CD4-positive, alpha-beta T cell treated with Interferon alpha-2 for 1 hour (primary cell): Measurements from ENCODE around the gene COL20A1.
A peak's percentile ranks its signal among the peaks of the same experiment; 100 is the strongest.

Experiments
- DNase-seq, 2 donors: peaks; one replicate each; pipeline ENCODE4 v3.0.0-alpha.2; 2020 to 2022

COL20A1 gene

GRCh38 chr20:63279931-63280330 lies 13.1 kb upstream of the COL20A1 start:
- DNase-seq, result no peak

DNA sequence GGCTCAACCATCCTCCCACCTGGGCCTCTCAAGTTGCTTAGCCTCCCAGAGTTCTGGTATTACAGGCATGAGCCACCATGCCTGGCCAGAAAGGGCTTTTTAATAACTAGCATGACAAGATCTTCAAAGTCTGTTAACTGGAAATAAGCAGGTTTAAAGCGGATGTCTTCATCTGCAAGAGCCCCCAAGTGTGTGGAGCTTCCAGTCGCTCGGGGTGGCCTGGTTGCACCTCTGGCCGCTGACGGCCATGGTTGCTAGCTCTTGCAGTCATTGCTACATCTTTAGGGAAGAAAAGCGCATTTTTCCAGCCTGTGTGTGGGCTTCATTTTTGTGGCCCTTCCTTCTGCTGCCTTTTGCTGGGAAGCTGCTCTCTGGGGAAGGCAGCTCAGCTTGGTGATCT lies 12.6 kb upstream of the COL20A1 start:
- no peak for DNase-seq

- no peak for DNase-seq
These were observed 11.9 kb upstream of the COL20A1 start for GRCh38 chr20:63280929-63281545.

- DNase-seq, result no peak
These were observed 11.0 kb upstream of the COL20A1 start for GRCh38 chr20:63281742-63282665.

DNA sequence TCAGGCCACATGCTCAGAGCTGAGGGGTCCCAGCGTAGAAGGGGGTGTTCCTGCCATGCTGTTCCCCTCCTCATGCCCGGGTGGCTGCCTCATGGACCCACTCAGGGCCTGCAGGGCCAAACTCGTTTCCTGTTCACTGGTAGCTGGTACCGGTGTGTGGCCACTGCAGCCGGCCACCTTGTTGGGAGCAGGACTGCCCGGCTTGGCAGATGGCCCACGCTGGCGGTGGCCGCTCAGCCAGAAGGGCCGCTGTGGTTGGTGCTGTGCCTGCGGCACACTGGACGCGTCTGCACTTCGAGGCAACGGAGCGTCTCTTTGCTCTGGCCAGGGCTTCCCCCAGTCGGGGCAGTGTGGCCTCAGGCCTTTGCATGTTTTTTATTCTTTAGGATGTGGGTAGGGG lies 10.0 kb upstream of the COL20A1 start:
- DNase-seq, result no peak

DNA sequence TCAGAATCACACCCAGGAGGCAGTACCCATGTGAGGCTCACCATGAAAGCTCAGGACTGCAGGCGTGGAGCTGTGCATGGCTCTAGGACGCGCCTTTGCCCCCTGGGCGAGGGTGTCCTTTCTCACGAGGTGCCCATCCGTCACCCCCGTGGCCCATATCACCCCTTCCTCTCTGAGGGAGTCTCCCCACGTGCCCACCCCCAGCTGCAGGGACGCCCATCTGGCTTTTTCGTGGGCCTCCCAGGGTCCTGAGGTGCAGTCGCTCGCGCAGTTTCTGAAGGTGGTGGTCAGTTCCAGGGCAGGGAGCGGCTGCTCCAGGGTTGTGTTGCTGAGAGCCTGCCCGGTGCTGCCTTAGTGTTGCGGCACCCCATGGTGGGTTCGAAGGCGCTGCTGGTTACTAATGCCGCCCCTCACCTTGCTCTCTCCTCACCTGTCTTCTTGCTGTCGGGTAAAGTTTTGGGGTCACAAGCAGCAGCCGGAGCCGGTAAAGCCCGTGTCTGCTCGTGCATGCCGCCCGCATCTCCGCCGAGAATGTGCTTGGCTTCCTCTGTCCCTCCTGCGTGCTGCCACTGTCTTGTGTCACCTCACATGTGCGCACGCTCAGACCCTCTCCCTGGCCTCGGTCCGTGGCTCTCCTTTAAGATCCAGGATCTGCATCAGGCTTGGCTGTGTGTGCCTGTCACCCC lies 9.4 kb upstream of the COL20A1 start:
- no peak for DNase-seq

- DNase-seq, result peak in 1 of 2 donors; percentile 29
These were observed 8.9 kb upstream of the COL20A1 start for GRCh38 chr20:63284083-63284440.

GRCh38 chr20:63284544-63284949 lies 8.4 kb upstream of the COL20A1 start:
- no peak for DNase-seq

GRCh38 chr20:63284981-63285524 lies 7.9 kb upstream of the COL20A1 start:
- no peak for DNase-seq

DNA sequence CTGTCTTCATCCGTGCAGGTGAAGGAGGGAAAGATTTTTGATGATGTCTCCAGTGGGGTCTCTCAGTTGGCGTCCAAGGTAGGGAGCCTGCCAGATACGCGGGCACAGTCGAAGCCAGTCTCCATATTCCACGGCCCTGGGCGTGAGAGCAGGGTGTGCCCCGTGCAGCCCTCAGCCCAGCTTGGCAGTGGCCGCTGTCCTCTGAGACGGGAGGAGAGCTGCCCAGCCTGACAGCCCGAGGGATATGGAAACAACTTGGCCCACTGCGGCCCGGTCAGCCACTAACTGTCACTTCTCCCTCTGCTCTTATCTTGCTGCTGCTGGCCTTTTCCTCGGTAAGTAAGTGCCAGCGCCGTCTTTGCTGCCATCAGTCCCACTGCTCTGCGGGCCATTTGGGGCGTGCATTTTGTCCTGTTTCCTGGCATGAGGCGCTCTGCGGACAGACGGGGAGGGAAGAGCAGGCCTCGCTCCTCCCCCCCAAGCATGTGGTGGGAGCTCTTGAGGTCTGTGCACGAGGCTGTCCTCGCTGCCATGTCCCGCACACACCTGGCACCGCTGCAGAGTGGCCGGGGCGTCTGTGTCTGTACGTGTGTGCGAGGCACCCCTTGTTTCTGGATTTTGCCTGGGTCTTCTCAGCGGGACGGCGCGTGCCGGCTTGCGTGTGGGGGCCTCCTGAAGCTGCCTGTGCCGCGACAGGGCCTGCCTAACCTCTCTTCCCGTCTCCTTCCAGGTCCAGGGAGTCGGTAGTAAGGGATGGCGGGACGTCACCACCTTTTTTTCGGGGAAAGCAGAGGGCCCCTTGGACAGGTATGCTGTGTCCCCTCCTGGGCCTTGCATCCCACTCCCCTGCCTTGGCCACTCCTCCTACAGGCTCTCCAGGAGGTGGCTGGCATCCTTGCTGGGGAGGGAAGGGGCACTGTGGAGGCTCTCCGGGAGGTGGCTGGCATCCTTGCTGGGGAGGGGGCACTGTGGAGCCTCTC lies 7.1 kb upstream of the COL20A1 start:
- no peak for DNase-seq

GRCh38 chr20:63286781-63287696 lies 5.9 kb upstream of the COL20A1 start:
- DNase-seq, result no peak

DNA sequence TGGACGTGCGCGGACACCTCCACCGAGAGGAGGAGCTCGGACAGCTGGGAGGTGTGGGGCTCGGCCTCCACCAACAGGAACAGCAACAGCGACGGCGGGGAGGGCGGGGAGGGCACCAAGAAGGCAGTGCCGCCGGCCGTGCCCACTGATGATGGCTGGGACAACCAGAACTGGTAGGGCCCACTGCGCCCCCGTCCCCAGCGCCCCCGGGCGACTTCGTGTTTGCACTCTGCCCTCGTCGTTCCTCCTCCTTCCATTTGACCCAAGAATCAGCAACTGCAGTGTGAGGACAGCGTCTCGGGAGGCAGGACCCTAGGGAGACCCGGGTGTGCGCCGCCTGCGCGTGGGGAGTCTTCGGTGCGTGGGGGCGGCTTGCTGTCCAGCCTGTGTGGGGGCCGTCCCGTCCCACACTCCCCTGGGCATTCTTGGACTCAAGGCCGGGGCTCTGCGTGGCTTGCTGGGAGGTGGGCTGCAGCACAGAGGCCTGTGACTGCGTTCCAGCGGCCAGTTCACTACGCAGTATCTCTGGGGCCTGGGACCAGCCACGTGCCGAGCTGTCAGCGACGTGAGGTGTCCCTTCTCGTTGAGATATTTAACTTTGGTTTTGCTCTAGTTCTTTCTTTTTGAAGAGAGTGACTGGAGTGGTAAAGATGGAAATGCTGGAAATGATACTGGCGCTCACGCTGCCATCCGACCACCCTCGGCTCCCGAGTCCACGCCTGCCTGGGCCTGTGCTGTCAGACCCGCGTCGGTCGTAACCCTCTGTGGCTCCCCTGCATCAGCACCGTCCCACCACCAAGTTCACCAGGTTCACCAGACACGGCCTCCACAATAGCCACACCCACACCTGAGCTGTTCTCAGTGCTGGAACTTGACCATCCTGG lies 5.0 kb upstream of the COL20A1 start:
- no peak for DNase-seq

DNA sequence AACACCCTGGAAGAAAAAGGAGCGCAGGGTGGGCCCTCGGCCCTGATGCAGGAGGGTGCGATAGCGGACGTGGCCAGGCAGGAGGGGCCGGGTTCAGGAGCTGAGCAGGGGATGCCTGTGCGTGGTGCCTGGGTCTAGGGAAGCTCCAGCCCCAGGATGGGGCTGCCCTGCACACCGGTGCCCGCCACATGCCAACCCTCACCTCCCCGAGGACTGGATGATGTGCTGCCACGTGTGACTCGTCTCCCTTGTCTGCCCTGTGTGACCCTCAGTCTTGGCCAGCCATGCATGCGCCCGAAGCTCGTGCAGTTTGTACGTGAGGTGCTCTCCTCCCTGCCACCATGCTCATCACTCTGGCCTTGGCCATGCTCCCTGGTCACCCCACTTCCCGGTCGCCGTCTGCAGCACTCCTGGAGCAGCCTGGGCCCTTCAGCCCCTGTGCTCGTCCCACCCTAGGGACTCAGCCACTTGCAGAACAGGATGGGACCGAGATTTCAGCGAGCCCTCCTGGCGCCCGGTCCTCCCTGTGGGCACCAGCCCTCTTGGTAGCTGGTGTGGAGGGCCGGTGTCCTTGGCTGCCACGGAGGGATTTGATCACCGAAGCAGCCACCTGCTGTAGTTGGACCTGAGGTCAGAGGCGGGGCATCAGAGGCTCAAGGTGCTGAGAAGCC lies 4.3 kb upstream of the COL20A1 start:
- DNase-seq, result no peak

GRCh38 chr20:63289311-63290135 lies 3.5 kb upstream of the COL20A1 start:
- no peak for DNase-seq

DNA sequence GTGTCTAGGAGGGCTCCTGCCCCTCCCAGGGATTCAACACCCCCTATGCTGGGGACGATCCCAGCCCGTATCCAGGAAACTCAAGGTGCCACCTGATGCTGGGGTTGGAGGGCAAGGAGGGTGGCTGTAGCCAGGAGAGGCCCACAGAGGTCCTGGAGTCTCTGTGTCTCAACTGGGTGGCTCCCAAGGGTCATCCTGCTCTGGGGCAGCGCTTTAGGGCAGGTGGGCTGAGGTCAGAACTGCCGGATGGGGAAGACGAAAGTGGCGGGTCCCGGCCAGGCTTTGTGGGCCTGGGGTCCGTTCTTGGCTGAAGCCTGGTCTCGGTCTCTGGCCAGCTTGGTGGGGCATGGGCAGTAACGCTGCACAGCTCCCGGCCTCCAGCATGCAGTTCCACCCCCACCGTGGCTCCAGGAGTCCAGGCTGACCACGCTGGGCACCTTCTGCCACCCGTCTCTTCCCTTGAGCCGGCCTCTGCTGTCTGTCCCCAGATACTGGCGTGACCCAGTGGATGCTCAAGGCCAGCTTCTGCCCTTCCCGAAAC lies 2.8 kb upstream of the COL20A1 start:
- DNase-seq, result no peak

DNA sequence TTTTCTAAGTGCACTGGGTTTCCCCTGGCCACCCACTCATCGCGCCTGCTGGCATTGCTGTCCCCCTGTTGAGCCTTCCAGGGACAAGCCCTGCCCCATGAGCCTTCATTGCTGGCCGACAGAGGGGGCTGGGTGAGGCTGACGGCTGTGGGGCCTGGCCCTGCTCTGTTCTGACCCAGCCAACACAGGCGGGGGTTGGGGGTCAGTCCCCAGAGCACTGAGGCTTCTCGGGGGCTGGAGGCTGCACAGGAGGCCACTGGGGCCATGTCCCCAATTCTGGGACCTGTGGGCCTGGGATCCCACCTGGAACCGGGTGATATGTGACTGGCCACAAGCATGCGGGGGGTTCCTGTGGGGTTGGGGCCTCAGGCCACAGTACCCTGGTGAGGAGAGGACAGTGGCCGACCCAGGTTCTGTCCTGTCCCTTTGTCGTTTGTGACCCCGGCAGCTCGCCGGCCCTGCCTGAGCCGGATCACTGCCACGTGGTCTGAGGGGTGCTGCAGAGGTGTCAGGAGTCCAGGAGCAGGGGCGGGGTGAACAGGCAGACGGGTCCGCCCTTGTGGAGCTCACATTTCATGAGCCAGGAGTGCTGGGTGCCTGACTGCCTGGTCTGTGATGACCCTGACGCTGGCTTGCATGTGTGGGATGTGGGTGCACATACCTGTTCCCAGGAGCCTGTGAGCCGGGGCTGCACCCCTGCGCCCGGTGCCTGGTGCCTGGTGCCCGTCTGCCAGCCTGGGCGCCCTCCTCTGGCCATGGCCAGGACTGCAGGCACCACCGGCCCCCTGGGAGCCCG lies 2.1 kb upstream of the COL20A1 start:
- peak; percentile 41 to 60 for DNase-seq

DNA sequence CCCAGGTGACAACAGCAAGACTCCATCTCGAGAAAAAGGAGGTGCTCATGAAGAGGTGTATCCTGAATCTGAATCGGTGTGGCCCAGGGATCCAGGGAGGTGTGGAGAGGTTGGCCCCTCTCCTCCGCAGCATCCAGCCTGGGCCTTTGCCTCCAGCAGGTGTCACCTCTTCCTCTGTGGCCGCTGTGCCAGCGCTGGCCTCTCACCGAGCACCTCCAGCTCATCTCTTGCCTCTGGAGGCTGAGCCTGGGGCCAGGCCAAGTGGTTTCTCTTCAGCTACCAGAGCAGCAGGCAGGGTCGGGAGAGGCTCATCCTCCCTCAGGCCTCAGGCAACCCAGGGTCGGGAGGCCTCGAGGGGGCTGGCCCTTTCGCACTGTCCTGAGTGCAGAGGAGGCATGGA lies 1.2 kb upstream of the COL20A1 start:
- no peak for DNase-seq
